Middle frontal gyrus (tissue), 1 donor: ENCODE data around the gene CCDC197.

ENCODE experiments used
- DNase-seq: peaks from one replicate; pipeline ENCODE4 v3.0.0-alpha.2; 2015; ENCODE audit warnings: low spot score; ENCODE audit errors: extremely low spot score

Gene CCDC197

DNA sequence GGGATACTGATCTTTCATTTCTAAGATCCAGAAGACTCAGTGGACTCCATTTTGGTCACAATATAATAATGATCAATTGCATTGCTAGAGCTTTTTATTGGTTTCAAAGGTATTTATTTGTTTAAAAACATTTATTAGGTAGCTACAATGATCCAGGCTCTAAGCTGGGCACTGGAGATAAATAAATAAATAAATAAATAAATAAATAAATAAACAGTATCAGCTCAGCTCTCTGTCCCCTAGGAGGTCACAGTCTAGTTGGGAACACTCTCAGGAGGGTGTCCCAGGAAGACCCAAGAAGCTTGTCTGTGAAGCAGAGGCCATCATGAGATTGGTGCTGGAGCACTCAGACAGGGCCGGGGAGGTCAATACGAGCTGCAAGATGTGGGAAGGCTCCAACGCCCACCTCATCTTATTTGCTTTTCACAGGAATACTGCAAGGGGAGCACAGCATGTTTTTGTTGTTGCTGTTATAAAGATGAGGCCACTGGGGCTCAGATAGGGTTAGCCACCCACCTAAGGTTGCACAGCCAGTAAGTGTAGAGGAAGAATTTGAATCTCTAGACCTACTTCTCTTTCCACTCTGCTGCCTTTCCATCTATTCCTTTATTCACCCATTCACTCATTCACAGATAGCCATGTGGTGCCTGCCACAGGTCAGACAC is 36.2 kb upstream of the CCDC197 start:
- no peak for DNase-seq

DNA sequence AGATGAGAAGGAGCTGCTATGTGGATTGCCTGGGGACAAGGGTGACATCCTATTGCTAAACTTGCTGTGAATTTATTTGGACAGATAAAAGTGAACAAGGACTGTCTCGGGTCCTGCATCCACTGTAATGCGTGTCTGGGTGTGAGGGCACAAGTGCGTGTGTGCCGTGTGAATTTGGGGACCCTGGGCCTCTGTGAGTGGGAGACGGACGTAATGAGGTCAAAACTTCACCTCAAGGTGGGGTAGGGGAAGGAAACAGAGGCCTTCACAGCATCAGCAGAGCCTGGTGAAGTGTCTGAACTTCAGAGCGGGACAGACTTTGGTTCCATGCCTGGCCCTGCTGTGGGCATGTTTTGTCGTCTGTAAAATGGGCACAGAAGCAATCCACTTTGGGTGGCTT is 35.5 kb upstream of the CCDC197 start:
- DNase-seq = no peak

GRCh38 chr14:93962701-93963601 is 34.1 kb upstream of the CCDC197 start:
- DNase-seq = no peak

DNA sequence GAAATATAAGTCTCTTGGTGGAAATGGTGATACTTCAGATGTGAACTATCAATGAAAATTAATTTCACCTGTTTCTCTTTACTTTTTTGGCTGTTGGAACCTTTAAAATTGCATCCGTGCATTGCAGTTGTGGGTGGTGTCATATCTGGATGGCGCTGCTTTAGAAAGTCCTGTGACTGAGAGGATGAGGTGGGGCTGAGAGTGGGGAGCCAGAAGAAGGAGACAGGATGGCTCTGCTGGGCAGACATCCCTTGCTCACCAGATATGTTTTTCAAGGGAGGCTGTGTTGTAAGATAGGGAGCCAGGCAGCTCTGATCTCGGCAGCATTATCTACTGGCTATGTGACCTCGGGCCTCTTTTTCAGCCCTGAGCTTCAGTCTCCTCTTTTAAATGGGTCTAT is 33.4 kb upstream of the CCDC197 start:
- no peak for DNase-seq

DNA sequence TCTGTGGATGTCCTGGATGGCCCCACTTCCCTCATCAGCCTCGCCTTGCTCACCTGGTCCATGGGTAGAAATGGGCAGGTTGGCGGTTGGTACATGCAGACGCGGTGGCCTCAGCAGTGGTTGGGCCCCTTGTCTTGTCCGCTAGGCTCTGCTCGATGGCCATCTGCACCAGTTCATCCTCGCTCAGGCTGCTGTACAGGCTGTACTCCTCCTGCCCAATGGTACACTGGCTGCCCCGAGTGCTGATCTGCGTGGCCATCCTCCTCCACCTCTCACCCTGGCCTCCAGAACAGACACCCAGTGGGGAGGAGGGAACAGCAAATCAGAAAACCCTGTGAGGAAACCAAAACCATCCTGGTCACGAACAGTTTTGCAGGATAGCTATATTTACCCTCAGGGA is 32.8 kb upstream of the CCDC197 start:
- DNase-seq = no peak

- DNase-seq = no peak
Measured at GRCh38 chr14:93964820-93965286, 32.2 kb upstream of the CCDC197 start.

- no peak for DNase-seq
Measured at GRCh38 chr14:93965287-93965821, 31.7 kb upstream of the CCDC197 start.

DNA sequence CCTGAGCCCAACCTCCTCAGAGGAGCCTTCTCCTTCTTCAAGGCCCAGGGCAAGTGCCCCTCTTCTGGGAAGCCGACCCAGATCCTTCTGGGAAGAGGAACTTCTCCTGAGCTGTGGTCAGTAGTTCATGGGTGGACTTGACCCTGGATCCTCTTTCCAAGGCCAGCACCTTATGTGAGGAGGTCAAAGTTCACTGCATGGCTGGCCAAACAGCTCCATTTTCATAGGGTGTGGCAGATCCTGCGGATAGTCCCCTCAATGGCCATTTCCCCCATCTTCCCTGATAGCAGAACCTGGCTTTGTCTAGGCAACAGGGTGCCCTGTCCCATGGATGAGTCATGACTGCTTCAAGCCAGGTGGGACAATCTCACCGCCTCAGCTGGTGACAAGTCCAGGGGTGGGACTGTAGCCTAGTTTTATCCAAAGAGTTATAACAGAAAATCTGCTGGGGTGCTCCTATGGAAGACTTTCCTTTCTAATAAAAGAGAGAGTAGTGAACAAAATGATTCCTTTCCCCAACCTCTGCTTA is 31.1 kb upstream of the CCDC197 start:
- DNase-seq = no peak

- DNase-seq = no peak
Measured at GRCh38 chr14:93967637-93968250, 29.4 kb upstream of the CCDC197 start.

DNA sequence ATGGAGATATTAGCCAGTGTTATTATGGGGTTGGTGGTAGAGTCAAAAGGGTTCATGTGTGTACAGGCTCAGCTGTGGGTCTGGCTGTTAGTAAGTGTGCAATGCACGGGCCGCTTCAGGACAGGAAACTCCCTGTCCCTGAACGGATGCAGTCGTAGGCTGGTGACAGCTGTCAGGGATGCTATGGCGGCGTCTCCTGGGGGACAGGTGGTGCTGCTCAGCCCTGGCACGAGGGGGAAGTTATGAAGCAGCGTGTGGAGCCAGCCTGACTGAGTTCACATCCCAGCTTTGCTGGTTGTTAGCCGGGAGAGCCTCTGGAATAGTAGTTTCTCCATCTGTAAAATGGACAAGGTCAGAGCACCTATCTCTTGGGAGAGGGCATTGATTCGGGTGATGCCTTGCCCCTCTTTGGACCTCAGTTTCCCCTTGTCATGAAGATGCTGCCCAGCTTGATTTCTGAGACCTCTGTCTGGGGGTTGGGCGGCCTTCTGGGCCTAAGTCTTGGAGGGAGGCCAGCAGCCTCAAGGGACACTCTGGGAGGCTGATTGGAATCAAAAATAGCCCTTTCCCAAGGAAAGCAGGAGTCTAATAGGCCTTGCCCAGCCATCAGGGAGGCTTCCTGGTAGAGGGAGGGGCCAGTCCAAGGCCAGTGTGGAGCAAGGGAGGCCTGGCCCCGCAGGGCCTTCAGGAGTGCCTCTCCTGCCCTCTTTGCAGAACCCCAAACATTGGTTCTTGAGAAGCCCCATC is 27.8 kb upstream of the CCDC197 start:
- DNase-seq = no peak

- no peak for DNase-seq
Measured at GRCh38 chr14:93970585-93970964, 26.5 kb upstream of the CCDC197 start.

- DNase-seq = no peak
Measured at GRCh38 chr14:93970965-93971634, 26.0 kb upstream of the CCDC197 start.

DNA sequence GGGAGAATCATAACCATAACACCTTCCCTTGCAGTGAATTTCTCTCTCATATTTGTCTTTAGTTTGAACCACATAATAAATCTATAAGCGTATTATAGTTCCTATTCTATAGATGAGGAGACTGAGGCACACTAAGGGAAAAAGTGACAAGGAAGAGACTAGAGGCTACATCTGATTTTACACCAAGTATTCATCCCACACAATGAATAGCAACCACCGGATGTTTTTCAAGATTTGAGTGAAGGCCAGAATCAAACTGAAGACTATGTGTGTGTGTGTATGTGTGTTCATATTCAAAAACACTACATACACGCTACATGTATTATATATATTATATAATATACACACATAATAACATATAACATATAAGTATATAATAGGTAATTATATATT is 25.5 kb upstream of the CCDC197 start:
- no peak for DNase-seq

- DNase-seq = no peak
Measured at GRCh38 chr14:93972618-93973205, 24.4 kb upstream of the CCDC197 start.

DNA sequence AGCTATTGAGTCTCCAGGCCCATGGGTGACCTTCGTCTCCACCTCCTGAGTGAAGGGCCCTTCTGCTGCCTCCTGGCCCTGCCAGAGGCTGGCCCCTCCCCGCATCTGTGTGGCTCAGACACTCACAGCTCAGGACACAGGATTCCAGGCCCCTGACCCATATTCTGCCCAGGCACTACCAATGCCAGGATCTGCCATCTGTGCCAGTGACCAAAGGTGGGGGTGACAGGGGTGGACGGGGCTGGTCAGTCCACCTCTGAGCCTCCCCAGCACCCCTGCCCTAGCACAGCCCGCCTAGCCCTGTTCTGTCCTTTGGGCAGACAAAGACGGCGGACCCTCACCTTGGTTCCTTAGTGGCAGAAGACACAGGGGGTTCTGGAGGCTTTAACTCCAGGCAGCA is 23.5 kb upstream of the CCDC197 start:
- DNase-seq = no peak

DNA sequence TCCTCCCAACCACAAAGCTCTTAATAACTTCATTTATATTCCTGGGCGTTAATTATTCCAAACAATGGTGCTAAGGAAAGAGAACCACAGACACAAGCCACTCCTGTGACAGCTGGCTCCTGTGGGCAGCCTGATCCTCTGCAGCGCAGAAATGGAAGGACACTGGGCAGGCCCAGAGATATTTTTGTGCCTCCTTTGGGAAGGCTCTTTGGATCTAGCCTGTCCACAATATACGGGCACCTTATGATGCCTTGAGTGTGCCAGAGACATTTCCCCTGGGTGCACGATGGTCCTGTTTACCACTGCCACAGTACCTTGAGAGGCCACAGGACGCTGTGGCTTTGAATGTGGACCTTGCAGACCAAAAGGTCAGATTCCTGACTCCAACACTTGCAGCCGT is 22.8 kb upstream of the CCDC197 start:
- no peak for DNase-seq

- DNase-seq = no peak
Measured at GRCh38 chr14:93974833-93975232, 22.3 kb upstream of the CCDC197 start.

DNA sequence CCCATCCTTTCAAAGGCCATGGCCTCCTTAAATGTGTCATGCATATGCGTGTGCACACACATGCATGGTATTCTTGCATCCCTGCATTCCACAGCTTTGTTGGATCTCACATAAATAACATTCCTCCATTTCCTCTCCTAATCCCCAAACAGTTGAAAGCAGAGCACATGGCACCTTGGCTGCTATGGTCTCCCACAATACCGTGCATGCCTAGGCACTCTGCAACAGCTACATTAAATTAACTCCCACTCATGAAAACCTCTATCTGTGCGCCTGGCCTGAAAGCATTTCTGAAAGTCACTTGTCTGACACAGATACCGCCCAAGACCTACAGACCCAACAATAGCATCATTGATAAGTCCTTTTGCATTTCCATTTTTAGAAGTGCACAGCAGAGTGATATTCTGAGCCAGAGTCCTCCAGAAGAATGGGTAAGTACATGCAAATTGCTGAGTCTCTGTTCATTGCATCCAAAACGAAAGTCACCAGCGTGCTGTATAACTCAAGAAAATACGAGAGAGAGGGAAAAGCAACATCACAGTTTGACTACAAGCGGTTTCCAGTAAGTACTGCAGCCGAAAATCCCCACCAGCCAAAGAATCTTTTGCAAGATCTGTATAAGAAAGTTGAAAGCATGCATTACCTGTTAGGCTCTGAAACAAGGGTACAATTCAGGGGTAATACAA is 21.2 kb upstream of the CCDC197 start:
- DNase-seq = peak; percentile 17

- DNase-seq = no peak
Measured at GRCh38 chr14:93976477-93977057, 20.5 kb upstream of the CCDC197 start, which contains the start of gene ASB2. Gene ASB2, minus strand, starts transcription at chr14:93976570. Its CDS starts 12,031 bp downstream, at chr14:93964539.
